HepG2 (cell line): ENCODE measurements around the gene PFAS. TPM values are rescaled to one million over a fixed set of nuclear protein-coding genes. Genes with fewer than 3 reads are reported as not detected.
A peak's percentile ranks its signal among the peaks of the same experiment; 100 is the strongest.

Experiments
- ATAC-seq: fragments of 200-7000 bp; cut with Tn5 transposase; 3 replicates; pipeline ENCODE4 v1.9.1; 2020; ENCODE audit warnings: mild to moderate bottlenecking, moderate library complexity
- BruUV-seq: library from RNA; stranded (reverse); fragments of 400-500 nt; replicated peaks from 2 replicates; lab custom pipeline; 2021; lab: Mats Ljungman, UMichigan
- CTCF ChIA-PET: fragments of 300-600 bp; formaldehyde crosslinking; extraction: SDS; loops from one replicate; lab custom pipeline; 2021; ENCODE audit warnings: low total read pairs, inconsistent platforms, low intra/inter-chr PET ratio; lab: Yijun Ruan, JAX
- POLR2A ChIA-PET: fragments of 350-600 bp; sonication (Branson Sonifier 250); formaldehyde crosslinking; loops from one replicate; lab custom pipeline; 2020; ENCODE audit warnings: antibody characterized with exemption, inconsistent platforms; lab: Yijun Ruan, JAX
- DNase-seq: peaks from one replicate; pipeline ENCODE4 v3.0.0-alpha.2; 2015; ENCODE audit warnings: low spot score
- FAIRE-seq: peaks from 3 replicates; lab custom pipeline; 2011; peaks lifted over from hg19 to GRCh38; lab: Jason Lieb, UNC
- H2AFZ ChIP-seq: one replicate; pipeline ENCODE4 v1.6.1; 2011; ENCODE audit warnings: low read length, inconsistent platforms
- H3K27ac ChIP-seq: fragments of 300-600 bp; 3 replicates; pipeline ENCODE4 v1.8.0; 2011; ENCODE audit warnings: mixed run types, mild to moderate bottlenecking, mixed read lengths, low read length, inconsistent platforms; ENCODE audit not compliant: insufficient read depth; ENCODE audit errors: extremely low read length
- H3K27me3 ChIP-seq, 2 experiments: fragments of 200-600 bp in 1 of 2; 2 replicates in 1 of 2; 3 replicates in 1 of 2; pipeline versions ENCODE4 v1.6.0 to v1.8.0; 2011; ENCODE audit warnings: low read length in 2 of 2, mild to moderate bottlenecking in 2 of 2, moderate library complexity in 2 of 2, inconsistent platforms in 1 of 2; ENCODE audit not compliant: insufficient read depth in 2 of 2, control insufficient read depth in 1 of 2
- H3K36me3 ChIP-seq, 2 experiments: fragments of 200-600 bp in 1 of 2; replicated peaks in 1 of 2; 2 replicates in 1 of 2; 3 replicates in 1 of 2; pipeline versions ENCODE4 v1.5.1 to v1.8.0; 2011; ENCODE audit warnings: low read length in 2 of 2, inconsistent platforms in 1 of 2; ENCODE audit not compliant: insufficient read depth in 2 of 2, control insufficient read depth in 1 of 2
- H3K4me1 ChIP-seq: 2 replicates; pipeline ENCODE4 v1.5.1; 2012; ENCODE audit warnings: low read length, inconsistent platforms; ENCODE audit not compliant: insufficient read depth
- H3K4me2 ChIP-seq: 2 replicates; pipeline ENCODE4 v1.6.0; 2011; ENCODE audit warnings: low read depth, low read length, inconsistent platforms
- H3K4me3 ChIP-seq, 3 experiments: fragments of 200-600 bp in 1 of 3; sonication (generic), shearing (Covaris generic) in 1 of 3; replicated peaks in 1 of 3; 2 replicates each; pipeline ENCODE4 v1.5.1; 2011 to 2016; ENCODE audit warnings: low read length in 3 of 3, inconsistent platforms in 2 of 3, low read depth in 2 of 3, mild to moderate bottlenecking in 2 of 3, control low read depth in 1 of 3, mixed read lengths in 1 of 3; ENCODE audit not compliant: insufficient read depth in 1 of 3
- H3K79me2 ChIP-seq: one replicate; pipeline ENCODE4 v1.6.1; 2011; ENCODE audit warnings: low read length, inconsistent platforms; ENCODE audit not compliant: insufficient read depth
- H3K9ac ChIP-seq: 2 replicates; pipeline ENCODE4 v1.6.0; 2011; ENCODE audit warnings: mild to moderate bottlenecking, low read depth, low read length, inconsistent platforms; ENCODE audit not compliant: insufficient read depth
- H3K9me3 ChIP-seq: 2 replicates; pipeline ENCODE4 v1.5.1; 2012; ENCODE audit warnings: mild to moderate bottlenecking, low read length
- H4K20me1 ChIP-seq: 2 replicates; pipeline ENCODE4 v1.6.0; 2011; ENCODE audit warnings: inconsistent platforms, mild to moderate bottlenecking, low read length, moderate library complexity; ENCODE audit not compliant: insufficient read depth
- BRCA1 ChIP-seq: sonication (generic); formaldehyde crosslinking; IDR thresholded peaks from 2 replicates; pipeline ENCODE4 v1.4.0; 2020; ENCODE audit warnings: missing genetic modification reagents
- EEA1 ChIP-seq: sonication (generic); formaldehyde crosslinking; IDR thresholded peaks from 2 replicates; pipeline ENCODE4 v1.5.1; 2020; ENCODE audit warnings: mild to moderate bottlenecking, missing genetic modification reagents, borderline replicate concordance
- FOXK2 ChIP-seq: fragments of 450-650 bp; IDR thresholded peaks from 2 replicates; pipeline ENCODE4 v1.6.1; 2016
- GABPA ChIP-seq, 2 experiments: IDR thresholded peaks; 2 replicates each; pipeline ENCODE4 v1.6.1; 2011 to 2016; ENCODE audit warnings: low read depth in 2 of 2, low read length in 1 of 2, missing biosample characterization in 1 of 2, missing genetic modification characterization in 1 of 2
- IKZF1 ChIP-seq: fragments of 450-650 bp; IDR thresholded peaks from 2 replicates; pipeline ENCODE4 v1.7.1; 2016
- MTF2 ChIP-seq: sonication (generic); formaldehyde crosslinking; IDR thresholded peaks from 2 replicates; pipeline ENCODE4 v1.5.0; 2020; ENCODE audit warnings: missing genetic modification reagents, borderline replicate concordance
- SMAD9 ChIP-seq: sonication (generic); formaldehyde crosslinking; IDR thresholded peaks from 2 replicates; pipeline ENCODE4 v1.5.1; 2020; ENCODE audit warnings: mild to moderate bottlenecking, missing genetic modification reagents
- ZNF572 ChIP-seq: sonication (generic); formaldehyde crosslinking; IDR thresholded peaks from 2 replicates; pipeline ENCODE4 v1.5.1; 2020; ENCODE audit warnings: mild to moderate bottlenecking, missing genetic modification reagents
- ZNF609 ChIP-seq: sonication (generic); formaldehyde crosslinking; IDR thresholded peaks from 2 replicates; pipeline ENCODE4 v1.4.0; 2020; ENCODE audit warnings: mild to moderate bottlenecking, missing genetic modification reagents, borderline replicate concordance
- ZNF747 ChIP-seq: sonication (generic); formaldehyde crosslinking; IDR thresholded peaks from 2 replicates; pipeline ENCODE4 v1.8.1; 2023; ENCODE audit warnings: missing genetic modification reagents, mild to moderate bottlenecking, borderline replicate concordance
- whole genome bisulfite sequencing: methylation state at CpG from one replicate; pipeline ENCODE4 v1.1.6; 2017; ENCODE audit warnings: low lambda C conversion rate; 5-methylcytosine and 5-hydroxymethylcytosine counted together
- in situ Hi-C: cut with HindIII; loops from 2 replicates; pipeline ENCODE4 v1.10.0; 2017; ENCODE audit warnings: low pct_unique_long_range_greater_than_20kb; ENCODE audit not compliant: extremely low pct_ligation_motif_present
- intact Hi-C: fragments of 100-400 bp; cut with micrococcal nuclease; formaldehyde crosslinking; loops from one replicate; pipeline ENCODE4 v1.10.0; 2022; ENCODE audit not compliant: unreplicated experiment
- polyA plus RNA-seq, 8 experiments: library from polyadenylated mRNA; depleted of rRNA in 3 of 8; stranded (reverse) in 7 of 8; unstranded in 1 of 8; fragments of >200 nt; fragmentation: Illumina TruSeq in 4 of 8; extraction: Trizol in 4 of 8; gene quantifications; 2 replicates each; pipeline versions ENCODE4 v1.2.1 to v1.2.3, GENCODE V29; 2011 to 2016; ENCODE audit warnings: low read depth in 4 of 8, missing spikeins in 1 of 8, mixed read lengths in 1 of 8; ENCODE audit not compliant: insufficient read depth in 1 of 8
- total RNA-seq, 5 experiments: library from RNA; depleted of rRNA; stranded (reverse); fragments of >200 nt; fragmentation: Illumina TruSeq; extraction: Trizol; gene quantifications; 2 replicates each; pipeline ENCODE4 v1.2.3, GENCODE V29; 2016; ENCODE audit warnings: low read depth in 1 of 5

PFAS gene
- total and polyA plus RNA-seq, 2 of the 13 experiments (the other 11 are each of a cell fraction or from before 2014, with no cell fraction given): 49.4 to 58.2 TPM

DNA sequence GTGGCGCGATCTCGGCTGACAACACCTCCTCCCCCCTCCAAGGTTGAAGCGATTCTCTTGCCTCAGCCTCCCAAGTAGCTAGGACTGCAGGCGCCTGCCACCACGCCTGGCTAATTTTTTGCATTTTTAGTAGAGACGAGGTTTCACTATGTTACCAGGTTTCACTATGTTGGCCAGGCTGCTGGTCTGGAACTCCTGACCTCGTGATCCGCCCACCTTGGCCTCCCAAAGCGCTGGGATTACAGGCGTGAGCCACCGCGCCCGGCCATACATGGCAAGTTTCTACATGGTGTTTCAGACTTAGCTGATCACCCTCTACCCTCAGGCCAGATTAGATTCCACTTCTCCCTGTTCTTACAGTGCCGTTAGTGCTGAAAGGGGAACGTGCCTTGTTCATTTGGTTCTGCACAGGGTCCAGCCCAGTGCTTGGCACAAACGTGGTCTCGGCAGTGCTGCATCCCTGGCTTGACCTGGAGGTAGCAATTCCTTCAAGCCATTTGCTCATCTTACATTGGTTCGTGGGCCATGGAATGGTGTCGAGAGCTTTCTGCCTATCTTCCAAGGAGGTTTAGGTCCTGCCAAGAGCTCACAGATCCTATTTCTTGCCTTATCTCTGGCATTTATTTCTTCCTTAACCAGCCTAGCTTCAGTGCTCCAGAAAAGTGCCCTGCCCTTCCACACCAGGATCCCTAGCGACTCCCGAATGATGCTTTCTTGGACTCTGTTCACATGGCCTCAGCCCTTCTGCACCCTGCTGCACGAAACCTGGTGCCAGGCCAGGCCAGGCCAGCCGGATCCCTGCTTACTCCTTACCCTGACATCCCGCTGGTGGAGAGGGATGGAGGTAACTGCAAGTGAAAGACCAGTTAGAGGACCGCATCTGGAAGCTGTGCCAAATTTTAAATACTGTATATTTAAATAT, 23.9 kb upstream of the PFAS start (continued):
- TF ChIP-seq EEA1 (CRISPR knock-in tag) (no peak), ZNF572 (CRISPR knock-in tag) (no peak), FOXK2 (no peak), GABPA (IDR thresholded peaks at IDR 0.05; ENCODE audit: low read depth, low read length) (no peak), GABPA (CRISPR knock-in tag; IDR thresholded peaks at IDR 0.05; ENCODE audit: low read depth) (0 out of 2 replicates have a peak, but pooled peaks have one; percentile 12), IKZF1 (no peak), ZNF747 (no peak), BRCA1 (CRISPR knock-in tag) (no peak)

GRCh38 chr17:8225813-8226535, 23.1 kb upstream of the PFAS start:
- POLR2A ChIA-PET: interaction anchor here (1.5 to 7.1 kb wide), 2 partner anchors 9 to 15 kb away, joined by 3 to 89 read pairs; partner anchors contain the start of gene AURKB
- FAIRE-seq (no peak), ATAC-seq (no peak), DNase-seq (no peak)
- Histone ChIP-seq H3K4me3 (no peak overlapping the region), H3K79me2 (no peaks in the 10 kb centered on the region), H3K27ac (no peak overlapping the region), H3K9me3 (no peaks in the 10 kb centered on the region), H4K20me1 (peaks cover 4% of the 10 kb centered on the region; the same call in 1 of the 2 replicates), H3K36me3 (peaks cover 17 to 39% of the 10 kb centered on the region in 2 experiments), H3K4me2 (no peak overlapping the region), H3K4me1 (peaks cover 8% of the 10 kb centered on the region), H3K27me3 (no peaks in the 10 kb centered on the region; a peak in 1 of 5 replicates), H2AFZ (no peak overlapping the region), H3K9ac (no peak overlapping the region)
- in situ Hi-C loops: no loop called here
- BruUV-seq: no TSS peak
- intact Hi-C loops: no loop called here
- CTCF ChIA-PET: no interaction called here
- 92% methylated on average over 20 of the region's 20 CpGs for WGBS
- TF ChIP-seq FOXK2 (no peak), SMAD9 (no peak), ZNF609 (CRISPR knock-in tag) (no peak), MTF2 (CRISPR knock-in tag) (no peak)
